ENCODE measurements around the gene CCDC89.

The CCDC89 gene

DNA sequence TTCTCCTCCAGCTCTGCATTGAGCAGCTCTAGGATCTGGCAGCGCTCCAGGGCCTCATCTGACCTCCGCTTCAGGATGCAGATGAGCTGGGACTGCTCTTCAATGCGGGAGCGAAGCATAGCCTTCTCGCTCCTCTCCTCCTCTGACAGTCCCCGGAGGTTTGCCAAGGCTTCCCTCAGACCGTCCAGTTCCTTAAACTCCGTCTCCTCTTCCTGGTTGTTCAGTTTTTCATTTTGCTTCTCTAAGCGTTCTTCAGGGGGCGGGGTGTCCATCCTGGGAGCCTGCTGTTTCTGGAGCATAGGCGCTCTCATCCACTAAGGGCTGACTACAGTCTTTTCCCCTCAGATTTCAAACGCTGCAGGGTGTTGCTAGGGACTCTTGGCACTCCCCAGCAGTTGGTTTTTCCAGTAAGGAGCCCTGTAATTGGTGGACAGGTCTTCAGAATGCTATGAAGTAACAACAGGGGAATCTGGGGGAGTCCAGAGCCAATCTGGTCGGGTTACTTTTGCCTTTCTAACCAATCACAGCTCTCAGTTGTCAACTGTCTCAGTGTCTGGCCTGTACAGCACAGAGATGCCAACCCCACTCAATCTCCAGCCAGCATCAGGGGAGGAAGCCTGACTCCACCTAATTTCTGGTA lies at the start of gene CCDC89:
CCDC89 (minus strand) TSS at position 376 of the 640 bp plus-strand sequence; CDS start at position 311, 65 bp downstream.
- DNase-seq, result no peak

DNA sequence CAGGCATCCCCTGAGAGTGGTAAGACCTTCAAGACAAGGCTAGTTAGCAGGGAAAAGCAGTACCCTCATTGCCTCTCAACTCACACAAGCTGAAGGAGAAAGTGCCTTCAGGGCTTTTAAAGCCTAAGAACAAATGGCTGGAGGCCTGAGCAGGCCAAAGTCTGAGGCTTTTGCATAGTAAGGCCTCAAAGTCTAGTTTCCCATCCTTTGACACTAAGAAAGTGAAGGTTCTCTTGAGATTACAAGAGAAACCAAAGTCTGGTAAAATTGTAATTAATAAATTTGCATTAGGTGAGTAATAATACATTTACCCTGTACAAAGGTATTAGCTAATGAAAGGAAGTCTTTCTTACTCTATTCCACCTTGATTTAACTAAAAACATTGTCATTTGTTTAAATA lies 47.0 kb upstream of the CCDC89 start:
- no peak for DNase-seq

DNA sequence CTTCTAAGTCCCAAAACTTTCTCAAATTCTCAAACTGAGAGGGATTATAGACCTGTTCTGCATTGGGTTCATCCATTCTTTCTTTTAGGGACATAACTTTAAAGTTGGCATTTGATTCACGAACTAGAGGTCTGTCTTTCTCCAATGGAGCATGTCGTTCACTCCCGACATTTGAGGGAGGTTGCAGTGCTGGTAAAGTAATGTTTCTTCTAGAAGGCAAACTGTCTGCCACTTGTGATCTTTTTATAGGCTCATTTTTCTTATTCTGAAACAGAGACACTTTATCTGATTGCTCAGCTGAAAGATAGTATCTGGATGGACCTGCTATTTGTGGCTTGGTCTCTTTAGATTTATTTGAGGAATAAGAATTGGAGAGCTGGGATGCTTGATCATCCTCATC lies 40.4 kb upstream of the CCDC89 start:
- DNase-seq, result no peak

DNA sequence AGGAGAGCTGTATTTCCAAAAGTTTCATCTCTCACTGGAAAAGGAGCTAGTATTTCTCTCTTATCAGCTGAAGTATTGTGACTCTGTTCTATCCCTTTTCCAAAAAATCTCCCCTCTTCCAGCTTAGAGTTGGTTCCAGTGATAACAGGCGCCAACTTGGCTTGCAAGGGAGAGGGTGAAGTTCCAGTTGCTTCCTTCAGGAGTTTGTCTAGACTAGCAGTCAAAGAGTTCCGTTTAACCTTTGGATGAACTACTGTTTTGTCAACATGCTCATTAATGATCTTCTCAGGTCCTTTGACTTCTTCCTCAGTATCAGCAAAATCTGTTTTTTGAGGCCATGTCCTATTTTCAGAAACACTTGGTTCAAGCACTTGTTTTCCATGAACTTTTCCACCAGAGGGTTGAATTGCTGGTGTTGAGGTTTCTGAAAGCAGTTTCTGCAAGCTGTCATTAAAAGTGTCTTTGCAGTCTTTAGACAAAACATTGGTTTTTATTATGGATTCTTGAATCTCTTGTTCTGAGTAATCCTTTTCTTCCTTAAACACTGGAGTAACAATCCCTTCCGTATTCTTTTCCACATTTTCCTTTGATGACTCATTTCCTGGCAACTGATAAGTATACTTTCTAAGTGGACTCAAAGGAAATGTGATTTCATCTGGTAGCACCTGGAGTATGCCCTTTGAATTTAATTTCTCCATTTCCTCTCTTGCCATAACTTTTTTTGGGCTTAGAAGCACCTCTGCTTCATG lies 39.7 kb upstream of the CCDC89 start:
- DNase-seq, result no peak

DNA sequence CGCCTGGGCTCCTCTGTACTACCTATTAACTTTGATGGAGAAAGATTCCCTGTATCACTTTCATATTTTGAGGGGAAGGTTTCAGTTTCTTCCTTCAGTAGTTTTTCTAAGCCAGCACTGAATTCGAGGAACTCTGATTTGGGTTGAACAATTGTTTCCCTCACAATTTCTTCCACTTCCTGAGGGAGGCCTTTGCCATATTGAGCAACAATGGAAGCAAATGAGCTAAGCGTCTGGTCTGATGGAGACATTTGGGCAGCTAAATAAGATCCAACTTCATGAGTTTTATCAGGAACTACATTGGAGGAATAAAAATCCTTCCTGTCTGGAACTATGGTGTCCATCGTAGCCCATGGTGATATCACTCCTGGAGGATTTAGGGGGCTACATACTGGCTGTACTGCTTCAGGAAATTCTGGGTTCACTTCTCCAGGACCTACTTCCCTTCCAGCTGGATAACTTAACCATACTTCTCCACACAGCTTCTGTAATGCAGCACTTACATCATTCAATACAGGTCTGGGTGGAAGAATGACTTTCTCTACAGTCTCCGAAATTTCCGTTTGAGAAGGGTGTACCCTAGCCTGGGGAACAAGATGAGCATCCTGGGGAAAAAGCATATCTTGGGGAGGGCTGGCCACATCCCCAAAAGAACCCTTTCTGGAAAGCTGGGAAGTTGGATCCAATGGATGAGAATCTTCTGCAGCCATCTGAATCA lies 38.9 kb upstream of the CCDC89 start:
- no peak for DNase-seq

DNA sequence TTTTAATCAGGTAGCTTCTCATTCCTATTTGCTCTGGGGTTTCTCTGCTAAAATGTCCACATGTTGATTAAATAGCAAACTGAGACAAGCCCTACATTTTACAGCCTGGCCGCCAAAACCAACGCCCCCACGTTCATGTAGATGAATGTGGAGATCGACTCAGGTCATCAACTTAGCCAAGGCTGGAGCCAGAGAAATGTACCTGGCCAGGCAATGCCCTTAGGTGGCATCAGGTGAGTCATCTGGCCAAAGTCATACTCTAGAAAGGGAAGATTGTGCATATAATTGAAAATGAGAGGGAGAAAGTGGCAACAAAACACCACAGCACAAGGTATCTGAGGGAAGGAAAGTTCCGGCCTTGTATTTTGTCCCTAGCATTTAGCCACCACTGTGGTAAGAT lies 37.1 kb upstream of the CCDC89 start:
- DNase-seq, result no peak

DNA sequence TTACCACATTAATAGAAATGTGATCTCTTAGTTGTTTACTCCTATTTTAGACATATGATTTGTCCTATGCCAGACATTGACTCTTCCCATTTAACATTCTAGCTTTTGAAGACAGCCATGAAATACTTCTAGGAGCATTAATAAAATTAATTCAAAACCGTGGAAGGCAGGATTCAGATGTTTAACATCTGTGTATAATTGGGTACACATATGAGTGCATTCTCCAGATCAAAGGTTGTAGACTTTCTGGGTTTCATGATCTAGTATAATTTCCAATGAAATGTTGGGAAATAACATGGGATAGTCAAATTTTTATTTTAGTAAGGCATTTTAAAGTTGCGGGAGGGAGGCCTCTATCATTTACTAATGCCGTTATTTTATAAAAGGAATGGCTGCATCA lies 35.2 kb upstream of the CCDC89 start:
- no peak for DNase-seq

DNA sequence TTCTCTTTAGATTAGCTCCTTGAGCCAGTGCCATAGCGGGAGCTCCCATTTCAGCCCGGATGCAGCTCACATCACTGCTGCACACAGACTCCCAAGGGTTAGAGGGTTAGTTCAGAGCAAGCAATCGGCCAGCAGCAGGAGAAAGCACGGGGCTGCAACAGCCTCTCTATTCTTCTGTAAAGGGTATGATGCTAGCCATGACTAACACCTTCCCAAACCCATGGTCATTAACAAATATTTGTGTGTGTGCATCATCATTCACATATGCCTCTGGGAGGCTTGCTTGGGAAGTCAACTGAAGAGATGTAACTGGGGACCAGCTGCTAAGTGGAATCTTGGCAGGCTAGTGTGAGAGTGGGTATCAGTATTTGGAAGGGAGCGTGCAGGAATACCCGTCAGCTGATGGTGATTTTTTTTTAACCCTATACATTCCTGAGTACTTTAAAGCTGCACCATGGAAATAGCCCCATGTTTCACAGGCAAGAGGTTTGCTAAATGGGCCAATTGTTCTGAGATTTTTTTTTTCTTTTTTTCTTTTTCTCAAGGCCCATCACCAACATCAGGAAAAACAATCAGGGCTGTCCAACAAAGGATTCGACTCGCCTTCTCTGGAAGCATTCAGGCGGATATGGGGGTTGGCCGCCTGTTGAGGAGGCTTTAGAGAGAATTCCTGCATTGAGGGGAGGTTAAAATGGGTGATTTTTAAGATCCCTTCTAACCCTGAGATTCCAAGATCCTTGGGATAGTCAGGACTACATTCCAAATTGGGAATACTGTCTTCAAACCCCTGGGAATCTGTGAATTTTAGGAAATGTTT lies 33.2 kb upstream of the CCDC89 start:
- DNase-seq, result no peak

DNA sequence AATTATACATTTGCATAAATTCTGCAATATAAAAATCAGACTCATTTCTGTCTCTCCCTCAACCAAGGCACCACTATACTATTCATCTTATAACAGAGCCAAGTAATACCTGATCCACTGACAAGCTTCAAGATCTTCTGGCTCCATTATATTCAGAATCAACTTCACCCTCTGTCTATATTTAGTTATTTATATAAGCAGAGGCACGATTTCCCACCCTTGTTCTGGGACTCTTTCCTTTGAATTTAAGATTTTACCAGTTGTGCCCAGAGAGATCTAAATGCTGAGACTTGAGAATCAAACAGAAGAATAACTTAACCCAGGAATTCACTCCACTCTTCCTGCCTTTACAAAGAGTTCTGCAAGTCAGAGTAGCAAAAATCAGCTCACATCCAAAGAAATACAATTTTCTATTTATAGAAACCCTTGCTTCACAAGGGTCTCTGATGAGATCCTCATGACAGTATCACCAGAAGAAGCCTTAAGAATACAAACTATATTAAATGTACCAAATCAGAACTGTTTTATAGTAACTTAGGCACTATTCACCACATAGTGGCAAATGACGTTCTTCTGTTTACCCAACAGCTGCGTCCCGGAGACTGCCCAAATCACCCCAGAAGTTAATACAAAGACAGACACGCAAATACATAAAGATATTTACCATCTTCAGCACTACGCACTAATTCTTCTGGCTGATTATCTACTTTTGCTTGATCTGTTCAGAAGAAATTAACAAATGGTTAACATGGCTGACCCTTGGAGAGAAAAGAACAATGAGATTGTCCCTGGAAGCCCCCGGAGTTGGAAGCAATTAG lies 32.3 kb upstream of the CCDC89 start:
- no peak for DNase-seq

DNA sequence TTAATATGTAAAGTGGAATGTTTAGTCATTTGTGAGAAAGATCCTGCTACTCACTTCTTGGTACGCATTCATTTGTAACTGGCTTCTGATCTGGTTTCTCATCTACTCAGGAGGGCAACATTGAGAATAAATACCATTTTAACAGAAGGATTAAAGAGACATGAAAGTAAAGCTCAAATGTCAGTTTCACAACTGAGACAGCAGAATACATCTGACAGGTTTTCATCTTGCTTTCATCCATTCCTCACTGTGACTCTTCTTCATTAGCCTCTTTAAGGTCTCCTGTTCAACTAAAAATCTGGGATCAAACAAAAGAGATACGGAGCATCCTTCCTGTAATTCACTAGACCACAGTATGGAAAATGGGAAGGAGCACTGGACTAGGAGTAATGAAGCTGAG lies 31.4 kb upstream of the CCDC89 start:
- no peak for DNase-seq

DNA sequence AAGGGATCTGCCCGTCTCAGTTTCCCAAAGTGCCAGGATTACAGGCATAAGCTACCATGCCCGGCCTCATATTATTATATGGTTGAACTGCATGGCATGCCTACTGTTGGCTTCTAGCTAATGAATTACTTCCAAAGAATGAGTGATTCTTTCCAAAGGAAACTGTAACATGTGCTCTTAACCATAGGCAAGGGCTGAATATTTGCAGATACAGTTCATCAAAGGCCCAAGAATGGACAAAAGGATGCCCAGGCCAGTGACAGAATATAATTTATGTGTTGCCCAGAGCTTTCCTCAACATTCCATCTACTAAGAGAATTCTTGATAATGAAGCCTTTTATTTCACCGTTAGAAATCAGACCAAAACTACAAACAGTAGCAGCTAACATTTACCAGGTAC lies 27.0 kb upstream of the CCDC89 start:
- DNase-seq, result no peak

DNA sequence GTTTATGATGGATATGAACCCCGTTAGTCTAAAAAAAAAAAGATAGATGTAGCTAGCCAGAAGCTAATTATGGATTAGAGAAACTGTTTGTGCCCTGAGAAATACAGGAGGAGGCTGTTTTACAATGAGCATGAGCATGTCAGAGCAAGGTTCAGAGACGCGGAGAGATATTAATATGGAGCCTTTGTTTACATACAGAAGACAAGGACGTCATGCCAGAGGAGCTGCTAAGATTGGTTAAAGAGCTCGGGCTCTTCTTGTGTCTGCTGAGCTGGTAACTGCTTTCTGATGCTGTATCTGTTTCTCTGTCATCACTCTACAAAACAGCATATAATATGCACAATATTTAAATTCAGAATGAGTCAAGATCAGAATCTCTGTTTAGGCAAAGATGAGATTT lies 24.9 kb upstream of the CCDC89 start:
- DNase-seq, result no peak

DNA sequence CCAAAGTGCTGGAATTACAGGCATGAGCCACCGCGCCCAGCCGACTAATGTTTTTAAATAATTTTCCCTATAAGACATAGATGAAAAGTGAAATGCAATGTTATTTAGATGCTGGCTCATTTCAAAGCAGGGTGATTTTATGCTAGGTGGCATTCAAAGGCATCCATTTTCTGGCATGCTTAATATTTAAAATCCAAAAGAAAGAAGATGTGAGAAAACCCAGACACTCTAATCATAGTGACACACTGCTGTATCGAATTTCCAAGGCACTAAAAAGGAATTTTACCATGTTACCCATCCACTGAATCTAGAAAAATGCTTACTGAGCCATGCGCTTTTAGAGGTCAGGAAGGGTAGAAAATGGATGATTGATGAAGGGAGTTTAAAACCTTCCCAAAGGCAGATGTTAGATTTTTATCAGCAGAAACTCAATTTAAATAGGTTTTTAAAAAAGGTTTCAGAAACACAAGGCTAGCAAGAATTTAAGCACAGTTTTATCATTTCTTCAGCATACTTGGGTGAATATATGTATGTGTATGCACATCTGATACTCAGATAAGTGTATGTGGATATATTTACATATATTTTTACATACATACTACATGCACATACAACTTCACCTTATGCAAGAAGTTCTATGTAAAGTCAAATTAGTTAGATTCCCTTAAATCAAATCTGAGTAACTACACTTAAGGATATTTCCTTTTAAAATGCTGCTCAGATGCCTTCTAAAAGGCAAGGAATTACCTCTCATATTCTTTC lies 24.1 kb upstream of the CCDC89 start:
- DNase-seq, result no peak

DNA sequence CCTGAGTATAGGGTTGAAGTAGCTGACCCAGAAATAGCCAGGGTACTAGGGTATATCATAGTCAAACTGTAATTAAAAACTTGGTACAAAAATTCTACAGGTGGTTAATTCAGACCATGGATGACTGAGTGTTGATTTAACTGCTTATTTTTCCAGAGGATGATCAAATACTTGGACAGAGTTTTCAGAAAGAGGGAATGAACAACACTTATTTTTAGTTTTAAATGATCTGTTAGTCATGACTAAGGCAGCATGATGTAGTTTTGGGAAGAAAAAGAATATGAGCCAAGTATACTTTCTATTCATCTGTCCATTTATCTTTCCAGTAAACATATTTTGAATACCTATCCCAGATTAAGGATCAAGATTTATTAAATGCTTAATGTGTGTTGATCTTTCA lies 19.8 kb upstream of the CCDC89 start:
- no peak for DNase-seq

DNA sequence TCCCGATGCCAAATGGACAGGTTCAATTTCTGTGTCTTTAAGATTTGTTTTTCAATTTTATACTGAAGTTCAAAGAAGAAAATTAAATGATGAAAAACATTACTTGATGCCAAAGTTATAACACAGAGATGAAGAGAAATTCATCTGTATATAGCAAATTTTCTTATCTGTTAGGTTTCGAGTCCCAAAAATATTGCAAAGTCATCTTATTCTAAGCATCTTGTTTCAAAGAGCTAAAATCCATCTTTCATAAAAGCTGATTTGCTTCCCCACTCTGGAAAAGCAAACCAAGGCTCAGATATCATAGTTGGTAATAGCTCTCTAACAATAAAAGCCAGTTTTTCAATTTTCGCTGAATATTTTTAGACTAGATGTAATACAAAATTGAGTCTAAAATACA lies 19.0 kb upstream of the CCDC89 start:
- no peak for DNase-seq

DNA sequence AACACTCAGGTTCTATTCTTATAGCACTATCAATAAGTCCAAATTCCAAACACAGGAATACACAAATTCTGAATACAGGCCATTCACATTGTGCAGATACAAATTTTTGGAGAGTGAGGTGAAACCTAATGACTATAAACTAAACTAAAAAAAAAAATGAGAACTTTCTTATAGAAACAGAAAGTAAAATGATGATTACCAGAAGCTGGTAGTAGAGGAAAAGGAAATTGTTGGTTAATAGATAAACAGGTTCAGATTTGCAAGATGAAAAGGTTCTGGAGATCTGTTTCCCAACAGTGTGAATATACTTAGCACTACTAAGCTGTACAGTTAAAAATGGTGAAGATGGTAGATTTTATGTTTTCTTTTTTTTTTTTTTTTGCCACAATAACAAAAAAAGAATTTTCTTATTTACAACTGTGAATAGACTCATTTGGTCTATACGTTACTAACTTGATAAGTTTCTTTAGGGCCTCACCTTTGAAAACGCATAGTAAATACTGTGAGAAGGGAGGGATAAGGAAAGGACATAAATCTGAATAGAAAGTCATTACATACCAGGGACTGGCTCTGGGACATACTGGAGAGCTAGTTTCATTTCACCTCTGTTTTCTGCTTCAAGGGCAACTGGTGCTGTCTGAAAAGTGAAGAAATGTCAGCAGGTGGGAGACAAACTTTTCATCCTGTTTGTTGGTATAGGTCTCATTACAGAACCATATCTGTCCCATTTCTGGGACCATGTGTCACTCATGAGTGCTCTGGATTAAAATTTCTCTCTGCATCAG lies 14.2 kb upstream of the CCDC89 start:
- DNase-seq, result no peak

DNA sequence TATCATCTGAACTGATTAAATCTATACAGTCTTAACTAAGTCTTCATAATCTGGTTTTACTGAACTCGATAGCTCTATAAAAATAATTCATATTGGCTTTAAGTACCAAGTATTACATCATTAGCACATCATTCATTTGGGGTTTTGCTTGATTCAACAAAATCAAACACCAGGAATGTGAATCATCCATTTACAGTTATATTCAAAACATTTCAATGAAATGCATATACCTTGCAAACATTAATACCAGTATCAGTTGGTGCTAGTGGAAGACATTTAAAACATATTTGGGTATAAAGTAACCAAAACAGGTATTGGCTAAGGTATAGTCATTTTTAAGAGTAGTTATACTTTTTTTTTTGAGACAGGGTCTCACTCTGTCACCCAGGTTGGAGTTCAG lies 12.2 kb upstream of the CCDC89 start:
- no peak for DNase-seq

DNA sequence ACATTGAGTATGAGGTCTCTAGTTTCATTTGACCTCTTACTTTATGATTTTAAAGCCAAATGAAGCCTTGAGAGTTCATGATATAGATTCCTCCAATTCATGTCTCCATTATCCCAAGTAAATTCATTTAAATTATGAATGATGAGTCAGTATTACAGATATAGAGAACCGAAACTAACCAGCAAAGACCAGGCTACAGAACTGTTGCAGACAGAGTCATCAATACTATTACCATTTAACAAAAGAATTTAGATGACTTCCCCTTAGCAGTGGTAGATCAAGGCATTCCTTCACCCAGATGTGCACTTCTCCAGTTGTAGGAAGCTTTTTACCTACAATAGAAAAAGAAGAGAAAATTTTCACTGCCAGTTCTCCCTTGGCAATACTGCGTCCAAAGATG lies 11.8 kb upstream of the CCDC89 start:
- no peak for DNase-seq

DNA sequence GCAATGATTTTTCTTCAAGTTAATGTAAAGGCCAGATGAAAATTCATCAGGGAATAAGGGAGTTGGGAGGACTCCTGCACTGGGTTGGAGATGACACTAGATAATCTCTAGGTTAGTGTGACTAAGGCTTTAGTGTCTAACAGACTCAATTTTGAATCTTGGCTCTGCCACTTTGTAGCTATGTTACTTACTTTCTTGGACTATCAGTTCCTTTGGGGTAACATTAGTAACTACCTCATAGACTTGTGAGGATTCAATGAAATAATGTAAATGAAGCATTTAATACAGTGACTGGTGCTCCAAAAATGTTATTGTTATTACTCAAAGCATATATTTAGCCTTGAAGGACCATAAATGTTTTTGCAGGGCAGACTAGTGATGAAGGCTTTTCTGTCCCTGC lies 9.6 kb upstream of the CCDC89 start:
- DNase-seq, result no peak

DNA sequence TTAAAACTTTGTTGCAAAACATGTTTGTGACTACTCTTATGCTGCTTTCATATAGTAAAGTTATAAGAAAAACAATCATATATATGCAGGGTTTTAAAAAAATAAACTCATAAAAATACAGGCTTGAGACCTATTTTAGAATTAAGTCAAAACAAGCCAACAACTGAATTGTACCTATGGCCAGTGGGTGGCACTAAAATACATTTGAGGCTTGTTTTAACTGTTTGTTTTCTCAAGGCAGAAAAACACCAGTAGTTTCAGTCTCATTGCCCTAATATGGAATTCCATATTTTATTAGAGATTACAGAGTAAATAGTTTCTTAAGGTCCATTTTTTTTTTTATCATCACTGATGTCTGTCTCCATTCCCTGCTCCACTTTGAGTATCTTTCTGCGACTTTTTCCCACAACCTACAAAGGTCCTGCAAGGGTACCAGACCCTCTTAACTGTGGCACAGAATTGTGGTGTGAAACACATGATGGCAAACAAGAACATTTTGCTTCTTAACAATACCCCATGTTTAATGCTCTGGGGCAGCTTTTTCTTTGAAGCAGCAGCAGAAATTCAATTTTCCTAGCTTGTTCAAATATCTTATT lies 8.5 kb upstream of the CCDC89 start:
- DNase-seq, result no peak

Data from activated effector memory CD4-positive, alpha-beta T cell treated with Interleukin-2 at 50 U/mL for 16 hours (primary cell).